ENCODE data around the gene PCDH18. TPM values are rescaled to one million over a fixed set of nuclear protein-coding genes. Genes with fewer than 3 reads are reported as not detected.

The PCDH18 gene
- total RNA-seq, 1 experiment from 2014 or later: 4.9 TPM

- POLR2A ChIA-PET: interaction anchor here (0.7 kb wide), 1 partner anchor 45 kb away, joined by 3 read pairs; no protein-coding TSS in a partner anchor
- Mint-ChIP-seq H3K27ac (ENCODE audit: low read depth, unreplicated experiment) (no peak overlapping the region), H3K27me3 (ENCODE audit: insufficient read depth, unreplicated experiment) (no peaks in the 10 kb centered on the region), H3K4me3 (ENCODE audit: unreplicated experiment) (no peak overlapping the region), H3K9me3 (ENCODE audit: unreplicated experiment) (no peaks in the 10 kb centered on the region), H3K4me1 (ENCODE audit: insufficient read depth, unreplicated experiment) (no peaks in the 10 kb centered on the region), H3K36me3 (ENCODE audit: insufficient read depth, unreplicated experiment) (peaks cover under 1% of the 10 kb centered on the region)
- CTCF ChIA-PET: no interaction called here
- TF ChIP-seq, protein P1, sequence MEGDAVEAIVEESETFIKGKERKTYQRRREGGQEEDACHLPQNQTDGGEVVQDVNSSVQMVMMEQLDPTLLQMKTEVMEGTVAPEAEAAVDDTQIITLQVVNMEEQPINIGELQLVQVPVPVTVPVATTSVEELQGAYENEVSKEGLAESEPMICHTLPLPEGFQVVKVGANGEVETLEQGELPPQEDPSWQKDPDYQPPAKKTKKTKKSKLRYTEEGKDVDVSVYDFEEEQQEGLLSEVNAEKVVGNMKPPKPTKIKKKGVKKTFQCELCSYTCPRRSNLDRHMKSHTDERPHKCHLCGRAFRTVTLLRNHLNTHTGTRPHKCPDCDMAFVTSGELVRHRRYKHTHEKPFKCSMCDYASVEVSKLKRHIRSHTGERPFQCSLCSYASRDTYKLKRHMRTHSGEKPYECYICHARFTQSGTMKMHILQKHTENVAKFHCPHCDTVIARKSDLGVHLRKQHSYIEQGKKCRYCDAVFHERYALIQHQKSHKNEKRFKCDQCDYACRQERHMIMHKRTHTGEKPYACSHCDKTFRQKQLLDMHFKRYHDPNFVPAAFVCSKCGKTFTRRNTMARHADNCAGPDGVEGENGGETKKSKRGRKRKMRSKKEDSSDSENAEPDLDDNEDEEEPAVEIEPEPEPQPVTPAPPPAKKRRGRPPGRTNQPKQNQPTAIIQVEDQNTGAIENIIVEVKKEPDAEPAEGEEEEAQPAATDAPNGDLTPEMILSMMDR (IDR thresholded peaks at IDR 0.05; ENCODE audit: unreplicated experiment): no peak
- intact Hi-C loops (cut with micrococcal nuclease): no loop called here
- DNase-seq (ENCODE audit: unreplicated experiment): no peak
- BruUV-seq (replicated peaks): no TSS peak
These were observed 3.4 kb upstream of the PCDH18 start for GRCh38 chr4:137535718-137536117.

GRCh38 chr4:137534516-137534915 lies 2.2 kb upstream of the PCDH18 start:
- TF ChIP-seq, protein P1 (IDR thresholded peaks at IDR 0.05; ENCODE audit: unreplicated experiment): no peak
- no peak overlapping the region for H3K4me3 Mint-ChIP-seq (ENCODE audit: unreplicated experiment)
- H3K27ac Mint-ChIP-seq (ENCODE audit: low read depth, unreplicated experiment): no peak overlapping the region
- H3K36me3 Mint-ChIP-seq (ENCODE audit: insufficient read depth, unreplicated experiment): peaks cover 12% of the 10 kb centered on the region
- ChIA-PET CTCF (no interaction called here), POLR2A (no interaction called here)
- intact Hi-C loops (cut with micrococcal nuclease): loop anchor here (5.0 kb wide), 1 partner anchor 307 kb away; no protein-coding TSS in a partner anchor
- H3K4me1 Mint-ChIP-seq (ENCODE audit: insufficient read depth, unreplicated experiment): no peaks in the 10 kb centered on the region
- no peak for DNase-seq (ENCODE audit: unreplicated experiment)
- BruUV-seq (replicated peaks): no TSS peak
- H3K27me3 Mint-ChIP-seq (ENCODE audit: insufficient read depth, unreplicated experiment): no peaks in the 10 kb centered on the region
- no peaks in the 10 kb centered on the region for H3K9me3 Mint-ChIP-seq (ENCODE audit: unreplicated experiment)

DNA sequence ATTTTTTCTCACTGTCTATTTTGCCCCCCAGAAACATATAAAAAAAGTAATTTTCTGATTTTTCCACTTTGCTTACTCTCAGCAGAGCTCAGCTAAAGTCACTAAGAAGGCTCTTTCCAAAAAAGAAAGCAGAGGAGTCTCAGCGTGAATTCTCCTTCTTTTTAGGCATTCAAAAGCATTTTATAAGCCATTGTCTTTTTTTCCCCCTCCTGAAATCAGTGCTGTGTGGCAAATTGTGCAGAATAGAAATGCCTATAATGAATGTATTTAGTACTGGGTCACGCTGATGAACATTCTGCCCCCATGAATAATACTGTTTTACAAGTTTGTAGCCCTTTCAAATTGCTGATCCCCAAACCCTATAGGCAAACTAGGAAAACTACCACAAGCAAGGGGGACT lies 1.6 kb upstream of the PCDH18 start:
- H3K27ac Mint-ChIP-seq (ENCODE audit: low read depth, unreplicated experiment): no peak overlapping the region
- no peaks in the 10 kb centered on the region for H3K4me1 Mint-ChIP-seq (ENCODE audit: insufficient read depth, unreplicated experiment)
- H3K36me3 Mint-ChIP-seq (ENCODE audit: insufficient read depth, unreplicated experiment): peaks cover 16% of the 10 kb centered on the region
- intact Hi-C loops (cut with micrococcal nuclease): loop anchor here (5.0 kb wide), 1 partner anchor 307 kb away; no protein-coding TSS in a partner anchor
- H3K9me3 Mint-ChIP-seq (ENCODE audit: unreplicated experiment): no peaks in the 10 kb centered on the region
- no peak overlapping the region for H3K4me3 Mint-ChIP-seq (ENCODE audit: unreplicated experiment)
- H3K27me3 Mint-ChIP-seq (ENCODE audit: insufficient read depth, unreplicated experiment): no peaks in the 10 kb centered on the region
- TF ChIP-seq, protein P1 (IDR thresholded peaks at IDR 0.05; ENCODE audit: unreplicated experiment): no peak
- ChIA-PET CTCF (interaction anchor here (0.6 kb wide), 1 partner anchor 348 kb away, joined by 4 read pairs; no protein-coding TSS in a partner anchor), POLR2A (no interaction called here)
- BruUV-seq (replicated peaks): no TSS peak
- no peak for DNase-seq (ENCODE audit: unreplicated experiment)

DNA sequence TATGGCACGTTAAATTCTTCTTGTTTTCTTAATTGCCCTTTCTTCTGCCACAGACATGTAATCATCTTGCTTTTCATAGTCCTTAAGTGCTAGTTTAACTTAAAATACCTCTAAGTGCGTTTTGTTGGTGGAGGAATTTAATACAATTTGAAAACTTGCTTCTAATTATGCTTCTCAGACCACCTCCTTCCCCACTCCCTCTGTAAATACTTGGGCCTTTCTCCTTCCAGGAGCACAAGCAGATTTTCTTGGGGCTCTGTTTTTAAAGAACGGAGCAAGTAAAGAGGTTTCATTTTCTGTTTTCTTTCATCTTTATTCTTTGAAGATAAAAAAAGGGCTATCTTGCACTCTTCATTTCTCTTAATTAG lies 559 bp upstream of the PCDH18 start:
- H3K36me3 Mint-ChIP-seq (ENCODE audit: insufficient read depth, unreplicated experiment): peaks cover 16% of the 10 kb centered on the region
- H3K4me3 Mint-ChIP-seq (ENCODE audit: unreplicated experiment): no peak overlapping the region
- intact Hi-C loops (cut with micrococcal nuclease): loop anchor here (5.0 kb wide), 1 partner anchor 306 kb away; no protein-coding TSS in a partner anchor
- ChIA-PET POLR2A (interaction anchor here (0.6 to 1.5 kb wide), 4 partner anchors 7 to 164 kb away, joined by 3 to 4 read pairs (median 3); no protein-coding TSS in a partner anchor), CTCF (interaction anchor here (1.2 to 2.0 kb wide), 2 partner anchors 11 to 409 kb away, joined by 5 to 7 read pairs; no protein-coding TSS in a partner anchor)
- no peaks in the 10 kb centered on the region for H3K9me3 Mint-ChIP-seq (ENCODE audit: unreplicated experiment)
- H3K27me3 Mint-ChIP-seq (ENCODE audit: insufficient read depth, unreplicated experiment): no peaks in the 10 kb centered on the region
- no peak for DNase-seq (ENCODE audit: unreplicated experiment)
- H3K27ac Mint-ChIP-seq (ENCODE audit: low read depth, unreplicated experiment): no peak overlapping the region
- no TSS peak for BruUV-seq (replicated peaks)
- H3K4me1 Mint-ChIP-seq (ENCODE audit: insufficient read depth, unreplicated experiment): no peaks in the 10 kb centered on the region
- TF ChIP-seq, protein P1 (IDR thresholded peaks at IDR 0.05; ENCODE audit: unreplicated experiment): no peak
